HFFc6 (cell line): Measurements from ENCODE around the gene ARGLU1. TPM values are rescaled to one million over a fixed set of nuclear protein-coding genes. Genes with fewer than 3 reads are reported as not detected.

Source experiments
- DNase-seq: peaks from one replicate; pipeline ENCODE4 v3.0.0-alpha.2; 2018
- H3K27ac Mint-ChIP-seq: 2 replicates; pipeline ENCODE4 v1.8.0; 2020; ENCODE audit warnings: mild to moderate bottlenecking, mixed read lengths
- H3K27me3 Mint-ChIP-seq: 2 replicates; pipeline ENCODE4 v1.8.0; 2021; ENCODE audit warnings: mild to moderate bottlenecking, moderate library complexity, mixed read lengths; ENCODE audit not compliant: insufficient read depth
- H3K36me3 Mint-ChIP-seq: 2 replicates; pipeline ENCODE4 v1.8.0; 2021; ENCODE audit warnings: low read depth, mixed read lengths
- H3K4me1 Mint-ChIP-seq: 2 replicates; pipeline ENCODE4 v1.8.0; 2020; ENCODE audit warnings: low read depth, mixed read lengths
- H3K4me3 Mint-ChIP-seq: 2 replicates; pipeline ENCODE4 v1.8.0; 2020; ENCODE audit warnings: mild to moderate bottlenecking, moderate library complexity, mixed read lengths
- H3K9me3 Mint-ChIP-seq: 2 replicates; pipeline ENCODE4 v1.8.0; 2020; ENCODE audit warnings: mild to moderate bottlenecking, mixed read lengths
- CTCF ChIP-seq: fragments of 200-600 bp; sonication (generic); IDR thresholded peaks from 2 replicates; pipeline ENCODE4 v1.5.0; 2021; ENCODE audit warnings: antibody characterized with exemption, mild to moderate bottlenecking
- total RNA-seq, 6 experiments: library from RNA; stranded (reverse); fragmentation: NEBNext Ultra II Directional; extraction: Animal tissue kit (Norgen Biotek cat#: 25700); gene quantifications; 2 replicates in 1 of 6; 3 replicates in 5 of 6; pipeline ENCODE4 v1.2.3, GENCODE V29; 2021

ARGLU1 gene
- total RNA-seq, 6 experiments from 2014 or later = 30.3 to 39.4 (median 38.0) TPM

DNA sequence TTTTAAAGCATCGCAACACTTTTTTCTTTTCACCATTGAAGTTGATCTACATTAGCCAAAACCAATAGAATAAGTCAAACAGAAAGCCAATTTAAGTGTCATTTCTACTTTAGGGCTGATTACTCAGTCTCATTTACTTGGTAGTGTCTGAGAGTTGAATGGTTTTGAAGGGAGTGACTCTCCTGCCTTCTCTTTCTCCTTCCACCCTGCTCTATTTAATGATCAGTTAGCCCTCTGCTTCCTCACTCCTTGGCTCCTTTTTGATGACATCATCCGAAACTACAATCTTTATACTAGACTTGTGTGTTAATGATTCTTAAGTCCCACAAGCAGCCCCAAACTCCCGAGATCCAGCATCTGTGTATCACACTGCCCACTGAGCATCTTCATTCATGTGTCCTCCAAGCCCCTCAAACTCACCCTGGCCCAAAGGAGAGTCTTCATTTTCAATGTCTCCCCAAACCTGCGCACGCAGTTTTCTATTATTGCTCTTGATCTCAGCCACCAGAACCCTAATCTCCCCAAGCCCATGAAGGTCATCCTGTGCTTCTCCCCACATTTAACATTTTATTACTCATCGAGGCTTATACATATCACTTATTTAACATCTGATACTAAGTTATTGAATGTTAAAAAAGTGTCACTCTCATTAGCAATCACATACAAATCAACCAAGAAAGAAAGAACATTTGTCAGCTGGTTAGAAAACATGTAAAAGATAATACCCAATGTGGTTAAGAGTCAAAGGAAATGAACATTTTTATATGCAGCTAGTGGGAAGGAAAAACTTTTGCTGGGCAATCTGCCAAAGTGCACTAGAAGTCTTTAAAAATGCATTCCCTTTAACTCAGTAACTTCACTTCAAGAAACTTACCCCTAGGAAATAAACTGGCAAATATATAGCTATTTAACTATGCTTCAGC is 32.2 kb upstream of the ARGLU1 start:
- H3K27me3 Mint-ChIP-seq = peaks cover 10% of the 10 kb centered on the region
- peaks cover 7% of the 10 kb centered on the region for H3K4me1 Mint-ChIP-seq
- TF ChIP-seq CTCF = no peak
- H3K4me3 Mint-ChIP-seq = no peak overlapping the region
- no peaks in the 10 kb centered on the region for H3K9me3 Mint-ChIP-seq
- no peaks in the 10 kb centered on the region for H3K36me3 Mint-ChIP-seq
- DNase-seq = peak; percentile 55
- no peak overlapping the region for H3K27ac Mint-ChIP-seq

- H3K9me3 Mint-ChIP-seq = no peaks in the 10 kb centered on the region
- no peak for TF ChIP-seq CTCF
- no peaks in the 10 kb centered on the region for H3K36me3 Mint-ChIP-seq
- H3K4me1 Mint-ChIP-seq = peaks cover 7% of the 10 kb centered on the region
- H3K4me3 Mint-ChIP-seq = no peak overlapping the region
- DNase-seq = no peak
- H3K27ac Mint-ChIP-seq = no peak overlapping the region
- peaks cover 15% of the 10 kb centered on the region for H3K27me3 Mint-ChIP-seq
Measured at GRCh38 chr13:106597749-106598395, 29.9 kb upstream of the ARGLU1 start.

DNA sequence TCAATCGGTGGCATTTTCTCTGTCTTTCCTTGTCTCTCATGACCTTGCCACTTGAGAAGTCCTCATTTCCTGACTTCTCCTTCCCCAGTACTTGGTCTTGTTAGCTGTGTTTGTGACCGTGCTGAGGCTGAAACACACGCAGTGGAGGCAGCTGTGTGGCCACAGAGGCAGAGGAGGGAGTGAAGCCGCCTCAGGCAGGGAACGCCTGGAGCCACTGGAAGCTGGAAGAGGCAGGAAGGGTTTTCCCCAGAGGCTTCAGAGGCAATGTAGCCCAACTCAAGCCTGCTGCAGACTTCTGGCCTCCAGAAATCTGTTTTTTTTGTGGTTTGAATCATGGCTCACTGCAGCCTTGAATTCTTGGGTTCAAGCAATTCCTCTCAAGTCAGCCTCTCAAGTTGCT is 29.2 kb upstream of the ARGLU1 start:
- H3K4me3 Mint-ChIP-seq = no peak overlapping the region
- DNase-seq = no peak
- no peak for TF ChIP-seq CTCF
- H3K4me1 Mint-ChIP-seq = peaks cover 7% of the 10 kb centered on the region
- H3K9me3 Mint-ChIP-seq = no peaks in the 10 kb centered on the region
- peaks cover 12% of the 10 kb centered on the region for H3K27me3 Mint-ChIP-seq
- H3K27ac Mint-ChIP-seq = no peak overlapping the region
- H3K36me3 Mint-ChIP-seq = no peaks in the 10 kb centered on the region

DNA sequence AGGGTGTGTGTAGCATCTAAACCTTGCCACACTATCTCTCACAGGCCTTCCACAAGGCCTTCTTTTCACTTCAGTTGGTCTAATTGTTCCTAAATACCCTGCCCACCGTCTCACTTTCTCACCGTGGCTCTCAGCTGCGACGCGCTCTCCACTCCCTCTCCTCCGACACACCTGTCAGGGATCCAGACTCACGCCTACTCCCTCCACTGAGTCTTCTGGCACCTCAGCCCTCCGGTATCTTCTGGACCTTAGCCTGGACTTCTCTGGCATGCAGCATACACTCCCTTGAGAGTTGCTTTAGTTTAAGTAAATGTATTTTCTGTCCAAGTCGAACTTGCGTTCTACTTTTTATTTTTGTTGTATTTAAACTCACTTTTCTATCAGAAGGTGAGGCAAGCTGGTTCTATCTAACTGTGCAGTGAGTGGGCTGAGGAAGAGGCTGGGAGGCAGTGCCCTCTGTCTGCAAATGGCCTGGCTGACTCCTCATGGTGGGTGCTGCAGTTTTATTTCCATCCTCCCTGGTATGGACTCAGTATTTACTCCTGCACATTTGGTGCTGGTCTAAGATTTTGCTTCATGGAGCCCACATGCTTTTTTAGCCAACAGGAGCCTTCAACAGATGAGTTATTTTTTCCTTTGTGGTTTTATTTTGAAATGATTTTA is 28.5 kb upstream of the ARGLU1 start:
- Mint-ChIP-seq H3K36me3 (no peaks in the 10 kb centered on the region), H3K27ac (no peak overlapping the region), H3K9me3 (no peaks in the 10 kb centered on the region), H3K4me1 (peaks cover 7% of the 10 kb centered on the region), H3K4me3 (no peak overlapping the region), H3K27me3 (peaks cover 12% of the 10 kb centered on the region)
- no peak for TF ChIP-seq CTCF
- DNase-seq = no peak

DNA sequence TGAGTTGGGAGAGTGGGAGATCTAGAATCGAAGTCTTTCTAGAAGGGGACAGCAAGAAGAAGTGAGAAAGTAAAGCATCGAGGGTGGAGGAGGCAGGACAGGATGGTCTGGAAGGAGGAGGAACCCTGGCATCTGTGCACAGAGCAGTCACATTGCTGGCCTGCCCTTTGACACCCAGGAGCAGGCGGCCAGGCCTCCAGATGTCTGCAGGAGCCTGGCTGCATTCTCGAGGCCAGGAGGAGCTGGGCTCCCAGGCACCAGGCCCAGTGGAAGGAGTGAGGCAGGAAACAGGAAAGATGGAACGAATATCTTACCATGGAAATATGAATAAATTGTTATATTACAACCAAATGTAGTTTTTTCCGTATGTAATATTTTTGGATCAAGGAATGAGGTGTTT is 27.7 kb upstream of the ARGLU1 start:
- H3K27ac Mint-ChIP-seq = no peak overlapping the region
- no peaks in the 10 kb centered on the region for H3K9me3 Mint-ChIP-seq
- DNase-seq = no peak
- no peaks in the 10 kb centered on the region for H3K36me3 Mint-ChIP-seq
- no peak overlapping the region for H3K4me3 Mint-ChIP-seq
- H3K4me1 Mint-ChIP-seq = peaks cover 7% of the 10 kb centered on the region
- no peak for TF ChIP-seq CTCF
- H3K27me3 Mint-ChIP-seq = peaks cover 12% of the 10 kb centered on the region
